ENCODE measurements around the gene PLS1.
"Not testable (repeated sequence)": the region's sequence is repeated elsewhere in the genome, so short reads cannot be mapped to it uniquely, and the experiment has no call there.

PLS1 gene

GRCh38 chr3:142595951-142596725 is at the start of gene PLS1:
PLS1 (plus strand) TSS chr3:142596393; CDS start chr3:142664238, 67,845 bp downstream.
- TF ChIP-seq CTCF (IDR thresholded peaks at IDR 0.05; ENCODE audit: low read depth, low read length), result no peak
- peak within 1 kb of the TSS; percentile 63 for H3K4me3 ChIP-seq (ENCODE audit: low read depth, low read length)

GRCh38 chr3:142549986-142550385 is 46.2 kb upstream of the PLS1 start:
- no peak for TF ChIP-seq CTCF (IDR thresholded peaks at IDR 0.05; ENCODE audit: low read depth, low read length)

GRCh38 chr3:142552579-142552978 is 43.6 kb upstream of the PLS1 start:
- H3K4me3 ChIP-seq (ENCODE audit: low read depth, low read length), result not testable (repeated sequence)

More at GRCh38 chr3:142549986-142550385, 46.2 kb upstream of the PLS1 start:
- no peak overlapping the region for H3K4me3 ChIP-seq (ENCODE audit: low read depth, low read length)

GRCh38 chr3:142553741-142554140 is 42.5 kb upstream of the PLS1 start:
- H3K4me3 ChIP-seq (ENCODE audit: low read depth, low read length), result no peak overlapping the region
- no peak for TF ChIP-seq CTCF (IDR thresholded peaks at IDR 0.05; ENCODE audit: low read depth, low read length)

GRCh38 chr3:142560118-142560517 is 36.1 kb upstream of the PLS1 start:
- no peak for TF ChIP-seq CTCF (IDR thresholded peaks at IDR 0.05; ENCODE audit: low read depth, low read length)

GRCh38 chr3:142563496-142563997 is 32.6 kb upstream of the PLS1 start:
- no peak for TF ChIP-seq CTCF (IDR thresholded peaks at IDR 0.05; ENCODE audit: low read depth, low read length)
- no peak overlapping the region for H3K4me3 ChIP-seq (ENCODE audit: low read depth, low read length)

More at GRCh38 chr3:142560118-142560517, 36.1 kb upstream of the PLS1 start:
- no peak overlapping the region for H3K4me3 ChIP-seq (ENCODE audit: low read depth, low read length)

- TF ChIP-seq CTCF (IDR thresholded peaks at IDR 0.05; ENCODE audit: low read depth, low read length), result no peak
- no peak overlapping the region for H3K4me3 ChIP-seq (ENCODE audit: low read depth, low read length)
These were observed 30.1 kb upstream of the PLS1 start for GRCh38 chr3:142566096-142566495.

Data from WI38 (cell line).